GM11168 (cell line): ENCODE measurements around the gene IMPDH1.

Experiments
- in situ Hi-C: fragments of 300-500 bp; cut with MboI; formaldehyde crosslinking; loops from one replicate; pipeline ENCODE4 v1.12.0; 2022; ENCODE audit warnings: low sequenced_read_pairs; ENCODE audit not compliant: unreplicated experiment

The IMPDH1 gene

GRCh38 chr7:128343554-128344430 lies 66.0 kb downstream of the IMPDH1 start, which contains the start of gene RBM28:
Gene RBM28 (minus strand): TSS chr7:128343908. CDS start chr7:128343793, 115 bp downstream.
- in situ Hi-C loops: no loop called here
